CD4-positive, CD25-positive, alpha-beta regulatory T cell (primary cell): ENCODE measurements around the gene BMP2K. TPM values are rescaled to one million over a fixed set of nuclear protein-coding genes. Genes with fewer than 3 reads are reported as not detected.
"Not testable (repeated sequence)": the region's sequence is repeated elsewhere in the genome, so short reads cannot be mapped to it uniquely, and the experiment has no call there.

ENCODE experiments used
- ATAC-seq, 2 donors: fragments of 150-1000 bp; cut with Tn5 transposase; one replicate each; pipeline ENCODE4 v1.10.0; 2021; ENCODE audit warnings: low read depth in 2 of 2, moderate number of reproducible peaks in 2 of 2, moderate library complexity in 1 of 2
- DNase-seq, 3 donors: peaks; one replicate each; pipeline versions ENCODE4 v3.0.0 to v3.0.0-alpha.2; 2012 to 2022; ENCODE audit warnings: mixed read lengths in 1 of 3
- H3K27ac ChIP-seq: one replicate; pipeline ENCODE4 v1.7.0; 2013; ENCODE audit warnings: mild to moderate bottlenecking, low read length; ENCODE audit not compliant: insufficient read depth, poor library complexity, severe bottlenecking
- H3K27me3 ChIP-seq: one replicate; pipeline ENCODE4 v1.7.0; 2013; ENCODE audit warnings: low read length; ENCODE audit not compliant: control insufficient read depth, insufficient read depth
- H3K36me3 ChIP-seq: one replicate; pipeline ENCODE4 v1.7.0; 2013; ENCODE audit warnings: mild to moderate bottlenecking, low read length, moderate library complexity; ENCODE audit not compliant: control insufficient read depth, insufficient read depth
- H3K4me1 ChIP-seq: 2 replicates; pipeline ENCODE4 v1.7.0; 2013; ENCODE audit warnings: mild to moderate bottlenecking, low read length; ENCODE audit not compliant: insufficient read depth, control insufficient read depth, poor library complexity, severe bottlenecking
- H3K4me3 ChIP-seq: one replicate; pipeline ENCODE4 v1.7.0; 2013; ENCODE audit warnings: low read depth, mild to moderate bottlenecking, low read length, moderate library complexity
- H3K9me3 ChIP-seq, 2 experiments: 1 replicate in 1 of 2; 2 replicates in 1 of 2; pipeline ENCODE4 v1.7.0; 2013; ENCODE audit warnings: low read length in 2 of 2, mild to moderate bottlenecking in 1 of 2, moderate library complexity in 1 of 2; ENCODE audit not compliant: control insufficient read depth in 2 of 2
- H3K27ac Mint-ChIP-seq, 3 donors: one replicate each; pipeline ENCODE4 v1.8.0; 2020 to 2022; ENCODE audit warnings: mild to moderate bottlenecking in 3 of 3, mixed read lengths in 3 of 3, moderate library complexity in 2 of 3
- H3K27me3 Mint-ChIP-seq: one replicate; pipeline ENCODE4 v1.8.0; 2022; ENCODE audit warnings: mild to moderate bottlenecking, mixed read lengths
- H3K36me3 Mint-ChIP-seq: one replicate; pipeline ENCODE4 v1.8.0; 2020; ENCODE audit warnings: mixed read lengths
- H3K4me1 Mint-ChIP-seq, 4 donors: one replicate each; pipeline ENCODE4 v1.8.0; 2020 to 2022; ENCODE audit warnings: mixed read lengths in 4 of 4, mild to moderate bottlenecking in 1 of 4
- H3K4me3 Mint-ChIP-seq, 4 donors: one replicate each; pipeline ENCODE4 v1.8.0; 2020 to 2022; ENCODE audit warnings: mild to moderate bottlenecking in 4 of 4, mixed read lengths in 4 of 4, moderate library complexity in 3 of 4
- H3K9me3 Mint-ChIP-seq, 7 donors: one replicate each; pipeline ENCODE4 v1.8.0; 2020 to 2022; ENCODE audit warnings: mixed read lengths in 7 of 7, mild to moderate bottlenecking in 3 of 7, moderate library complexity in 2 of 7
- polyA plus RNA-seq, 4 donors: library from polyadenylated mRNA; unstranded; fragments of 300-500 nt; fragmentation: Illumina TruSeq; gene quantifications; one replicate each; pipeline ENCODE4 v1.2.3, GENCODE V29; 2021
- total RNA-seq: library from RNA; stranded (reverse); gene quantifications from one replicate; pipeline ENCODE4 v1.2.3, GENCODE V29; 2022

BMP2K gene
- total and polyA plus RNA-seq, 5 donors from 2014 or later: 1.2 to 7.8 (median 2.0) TPM

GRCh38 chr4:78811034-78811433, 34.9 kb downstream of the BMP2K start:
- Mint-ChIP-seq H3K4me3 (no peak overlapping the region), H3K27me3 (no peaks in the 10 kb centered on the region), H3K4me1 (peaks cover 1 to 20% (median 12%) of the 10 kb centered on the region in 4 donors), H3K9me3 (peaks cover 0 to 14% (median 7%) of the 10 kb centered on the region in 7 donors), H3K36me3 (peaks cover 24% of the 10 kb centered on the region), H3K27ac (no peak overlapping the region)
- no peaks in the 10 kb centered on the region for H3K4me1 ChIP-seq
- H3K36me3 ChIP-seq: no peaks in the 10 kb centered on the region
- no peak overlapping the region for H3K4me3 ChIP-seq
- ATAC-seq (no peak), DNase-seq (no peak)
- H3K27ac ChIP-seq: no peak overlapping the region
- H3K9me3 ChIP-seq: peaks cover 3 to 6% of the 10 kb centered on the region in 2 experiments
- H3K27me3 ChIP-seq: no peaks in the 10 kb centered on the region

- Mint-ChIP-seq H3K27ac (no peak overlapping the region), H3K36me3 (peaks cover 4% of the 10 kb centered on the region), H3K4me3 (no peak overlapping the region), H3K27me3 (no peaks in the 10 kb centered on the region), H3K4me1 (peaks cover 3 to 8% (median 4%) of the 10 kb centered on the region in 4 donors), H3K9me3 (peaks cover 0 to 3% (median 0%) of the 10 kb centered on the region in 7 donors)
- DNase-seq (no peak), ATAC-seq (no peak)
- no peaks in the 10 kb centered on the region for H3K4me1 ChIP-seq
- H3K27ac ChIP-seq: no peak overlapping the region
- H3K36me3 ChIP-seq: no peaks in the 10 kb centered on the region
- H3K4me3 ChIP-seq: no peak overlapping the region
- no peaks in the 10 kb centered on the region for H3K9me3 ChIP-seq
- no peaks in the 10 kb centered on the region for H3K27me3 ChIP-seq
Observed at GRCh38 chr4:78818530-78819079, 42.5 kb downstream of the BMP2K start.

- Mint-ChIP-seq H3K27ac (no peak overlapping the region), H3K36me3 (peaks cover 5% of the 10 kb centered on the region), H3K4me3 (no peak overlapping the region), H3K27me3 (no peaks in the 10 kb centered on the region), H3K9me3 (no peaks in the 10 kb centered on the region), H3K4me1 (peaks cover 0 to 7% (median 2%) of the 10 kb centered on the region in 4 donors)
- H3K36me3 ChIP-seq: peaks cover 4% of the 10 kb centered on the region
- no peaks in the 10 kb centered on the region for H3K4me1 ChIP-seq
- ATAC-seq: no peak
- H3K27ac ChIP-seq: no peak overlapping the region
- DNase-seq: no peak
- H3K27me3 ChIP-seq: no peaks in the 10 kb centered on the region
- no peaks in the 10 kb centered on the region for H3K9me3 ChIP-seq
- no peak overlapping the region for H3K4me3 ChIP-seq
Observed at GRCh38 chr4:78824001-78824400, 47.9 kb downstream of the BMP2K start.

GRCh38 chr4:78827191-78827590, 51.0 kb downstream of the BMP2K start:
- Histone ChIP-seq H3K4me1 (no peaks in the 10 kb centered on the region), H3K27me3 (no peaks in the 10 kb centered on the region), H3K4me3 (no peak overlapping the region), H3K27ac (no peak overlapping the region), H3K36me3 (peaks cover 4% of the 10 kb centered on the region), H3K9me3 (no peaks in the 10 kb centered on the region)
- ATAC-seq (no peak), DNase-seq (no peak)
- Mint-ChIP-seq H3K27ac (peak overlapping the region in 1 of 3 donors; percentile 26), H3K4me1 (peaks cover 0 to 2% (median 0%) of the 10 kb centered on the region in 4 donors), H3K9me3 (peaks cover 0 to 1% (median 0%) of the 10 kb centered on the region in 7 donors), H3K27me3 (no peaks in the 10 kb centered on the region), H3K4me3 (no peak overlapping the region), H3K36me3 (peaks cover 9% of the 10 kb centered on the region)

GRCh38 chr4:78829296-78829695, 53.1 kb downstream of the BMP2K start:
- Histone ChIP-seq H3K27me3 (no peaks in the 10 kb centered on the region), H3K36me3 (peaks cover 4% of the 10 kb centered on the region), H3K4me3 (no peak overlapping the region), H3K4me1 (no peaks in the 10 kb centered on the region), H3K9me3 (no peaks in the 10 kb centered on the region), H3K27ac (no peak overlapping the region)
- no peak overlapping the region for H3K4me3 Mint-ChIP-seq
- peaks cover 13% of the 10 kb centered on the region for H3K36me3 Mint-ChIP-seq
- DNase-seq (no peak), ATAC-seq (no peak)
- peaks cover 0 to 2% (median 0%) of the 10 kb centered on the region in 4 donors for H3K4me1 Mint-ChIP-seq
- H3K27me3 Mint-ChIP-seq: no peaks in the 10 kb centered on the region
- H3K27ac Mint-ChIP-seq: no peak overlapping the region
- H3K9me3 Mint-ChIP-seq: peaks cover 0 to 1% (median 0%) of the 10 kb centered on the region in 7 donors

- H3K27me3 Mint-ChIP-seq, H3K4me3 Mint-ChIP-seq, H3K27ac ChIP-seq, H3K4me1 ChIP-seq, H3K9me3 ChIP-seq, H3K27ac Mint-ChIP-seq, DNase-seq, H3K4me1 Mint-ChIP-seq, H3K36me3 ChIP-seq, H3K4me3 ChIP-seq, H3K27me3 ChIP-seq, H3K9me3 Mint-ChIP-seq, ATAC-seq: not testable (repeated sequence)
- peaks cover 30% of the 10 kb centered on the region for H3K36me3 Mint-ChIP-seq
Observed at GRCh38 chr4:78839676-78840075, 63.5 kb downstream of the BMP2K start.

- not testable (repeated sequence) for ATAC-seq, H3K36me3 ChIP-seq, H3K9me3 ChIP-seq, H3K4me1 Mint-ChIP-seq, H3K27ac ChIP-seq, H3K4me1 ChIP-seq, H3K27ac Mint-ChIP-seq, H3K9me3 Mint-ChIP-seq, H3K4me3 Mint-ChIP-seq, H3K27me3 Mint-ChIP-seq, H3K4me3 ChIP-seq, H3K27me3 ChIP-seq, DNase-seq
- peaks cover 27% of the 10 kb centered on the region for H3K36me3 Mint-ChIP-seq
Observed at GRCh38 chr4:78840286-78840685, 64.1 kb downstream of the BMP2K start.

- H3K4me1 Mint-ChIP-seq: peaks cover 0 to 7% (median 2%) of the 10 kb centered on the region in 4 donors
- no peak overlapping the region for H3K4me3 Mint-ChIP-seq
- ATAC-seq (no peak), DNase-seq (no peak)
- H3K9me3 ChIP-seq: no peaks in the 10 kb centered on the region
- no peaks in the 10 kb centered on the region for H3K4me1 ChIP-seq
- H3K27me3 Mint-ChIP-seq: no peaks in the 10 kb centered on the region
- peaks cover 6% of the 10 kb centered on the region for H3K36me3 ChIP-seq
- H3K9me3 Mint-ChIP-seq: peaks cover 0 to 3% (median 0%) of the 10 kb centered on the region in 7 donors
- no peak overlapping the region for H3K4me3 ChIP-seq
- H3K36me3 Mint-ChIP-seq: peaks cover 10% of the 10 kb centered on the region
- no peak overlapping the region for H3K27ac Mint-ChIP-seq
- H3K27me3 ChIP-seq: no peaks in the 10 kb centered on the region
- H3K27ac ChIP-seq: no peak overlapping the region
Observed at GRCh38 chr4:78845472-78845871, 69.3 kb downstream of the BMP2K start.
